ENCODE results near the gene SEMA5A.

Gene SEMA5A

GRCh38 chr5:9340085-9340484 is 205.8 kb downstream of the SEMA5A start:
- H3K27ac ChIP-seq, result no peak overlapping the region
- TF ChIP-seq, protein P1, sequence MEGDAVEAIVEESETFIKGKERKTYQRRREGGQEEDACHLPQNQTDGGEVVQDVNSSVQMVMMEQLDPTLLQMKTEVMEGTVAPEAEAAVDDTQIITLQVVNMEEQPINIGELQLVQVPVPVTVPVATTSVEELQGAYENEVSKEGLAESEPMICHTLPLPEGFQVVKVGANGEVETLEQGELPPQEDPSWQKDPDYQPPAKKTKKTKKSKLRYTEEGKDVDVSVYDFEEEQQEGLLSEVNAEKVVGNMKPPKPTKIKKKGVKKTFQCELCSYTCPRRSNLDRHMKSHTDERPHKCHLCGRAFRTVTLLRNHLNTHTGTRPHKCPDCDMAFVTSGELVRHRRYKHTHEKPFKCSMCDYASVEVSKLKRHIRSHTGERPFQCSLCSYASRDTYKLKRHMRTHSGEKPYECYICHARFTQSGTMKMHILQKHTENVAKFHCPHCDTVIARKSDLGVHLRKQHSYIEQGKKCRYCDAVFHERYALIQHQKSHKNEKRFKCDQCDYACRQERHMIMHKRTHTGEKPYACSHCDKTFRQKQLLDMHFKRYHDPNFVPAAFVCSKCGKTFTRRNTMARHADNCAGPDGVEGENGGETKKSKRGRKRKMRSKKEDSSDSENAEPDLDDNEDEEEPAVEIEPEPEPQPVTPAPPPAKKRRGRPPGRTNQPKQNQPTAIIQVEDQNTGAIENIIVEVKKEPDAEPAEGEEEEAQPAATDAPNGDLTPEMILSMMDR (conservative IDR thresholded peaks at IDR 0.05), result no peak

GRCh38 chr5:9339206-9339818 is 206.6 kb downstream of the SEMA5A start:
- TF ChIP-seq, protein P1 (conservative IDR thresholded peaks at IDR 0.05), result no peak
- no peak overlapping the region for H3K27ac ChIP-seq

- TF ChIP-seq, protein P1 (conservative IDR thresholded peaks at IDR 0.05), result no peak
- H3K27ac ChIP-seq, result no peak overlapping the region
These were observed 207.1 kb downstream of the SEMA5A start for GRCh38 chr5:9338796-9339195.

- TF ChIP-seq, protein P1 (conservative IDR thresholded peaks at IDR 0.05), result no peak
- H3K27ac ChIP-seq, result no peak overlapping the region
These were observed 207.8 kb downstream of the SEMA5A start for GRCh38 chr5:9337928-9338595.

- no peak overlapping the region for H3K27ac ChIP-seq
- TF ChIP-seq, protein P1 (conservative IDR thresholded peaks at IDR 0.05), result no peak
These were observed 209.9 kb downstream of the SEMA5A start for GRCh38 chr5:9335754-9336495.

DNA sequence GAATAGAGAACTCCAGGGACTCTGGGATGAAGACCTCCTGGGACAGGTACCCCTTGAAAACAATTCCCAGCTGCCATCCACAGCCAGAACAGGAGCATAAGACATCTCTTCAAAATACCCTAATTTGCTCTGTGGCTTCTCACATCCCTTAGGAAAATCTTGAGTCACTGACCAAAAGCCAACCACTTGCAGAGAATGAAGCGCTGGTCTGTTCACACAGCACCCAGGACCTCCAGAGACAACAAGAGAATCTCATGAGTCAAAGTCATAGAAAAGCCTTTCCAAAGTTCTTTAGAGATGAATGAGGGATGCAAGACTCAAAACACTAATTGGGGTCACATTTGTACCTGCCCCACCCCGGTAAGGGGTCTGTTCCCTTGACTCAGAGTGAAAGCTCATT is 210.6 kb downstream of the SEMA5A start:
- H3K27ac ChIP-seq, result no peak overlapping the region
- TF ChIP-seq, protein P1 (conservative IDR thresholded peaks at IDR 0.05), result no peak

GRCh38 chr5:9332026-9332425 is 213.8 kb downstream of the SEMA5A start:
- TF ChIP-seq, protein P1 (conservative IDR thresholded peaks at IDR 0.05), result no peak
- H3K27ac ChIP-seq, result no peak overlapping the region

Measured in VCaP (cell line).